Mucosa of descending colon (tissue), 3 donors: ENCODE measurements around the gene ENPP6. TPM values are rescaled to one million over a fixed set of nuclear protein-coding genes. Genes with fewer than 3 reads are reported as not detected.

Experiments
- ATAC-seq: fragments of 200-7000 bp; cut with Tn5 transposase; one replicate; pipeline ENCODE4 v1.9.1; 2020; ENCODE audit warnings: mild to moderate bottlenecking, moderate library complexity
- DNase-seq, 3 donors: peaks; one replicate each; pipeline ENCODE4 v3.0.0-alpha.2; 2020
- H3K36me3 ChIP-seq: fragments of 200-600 bp; one replicate; pipeline ENCODE4 v1.8.0; 2021; ENCODE audit warnings: low read depth, mild to moderate bottlenecking
- H3K4me1 ChIP-seq: fragments of 200-600 bp; one replicate; pipeline ENCODE4 v1.8.0; 2021; ENCODE audit warnings: low read depth, mild to moderate bottlenecking
- H3K4me3 ChIP-seq: fragments of 200-600 bp; one replicate; pipeline ENCODE4 v1.8.0; 2021; ENCODE audit warnings: mild to moderate bottlenecking
- H3K9me3 ChIP-seq: fragments of 200-600 bp; one replicate; pipeline ENCODE4 v1.8.0; 2021; ENCODE audit warnings: mild to moderate bottlenecking
- intact Hi-C, 2 donors: fragments of 100-400 bp; cut with DNase I in 1 of 2; cut with micrococcal nuclease in 1 of 2; formaldehyde crosslinking; loops; one replicate each; pipeline versions ENCODE4 v1.11.0 to v1.11.1; 2022; cut with DNase I, micrococcal nuclease
- total RNA-seq, 3 donors: library from RNA; stranded (reverse); fragmentation: NEBNext Ultra II Directional in 2 of 3; extraction: Animal tissue kit (Norgen Biotek cat#: 25700) in 2 of 3; gene quantifications; one replicate each; pipeline versions ENCODE4 v1.2.1 to v1.2.4, GENCODE V29; 2021 to 2023
- TF ChIP-seq, protein P1 (sequence below): fragments of 200-600 bp; IDR thresholded peaks from one replicate; pipeline ENCODE4 v1.8.0; 2022; ENCODE audit warnings: antibody characterized with exemption, mild to moderate bottlenecking
- donor health status: DM: no; HTN: no; CAD: no; lungs with moderate emphysema.
- donor health status: DM: no; HTN: no; CAD: no.
- donor health status: DM: no; HTN: yes; CAD: no.

Gene ENPP6
- total RNA-seq, 3 donors from 2014 or later: 0.35 to 0.57 (median 0.43) TPM

DNA sequence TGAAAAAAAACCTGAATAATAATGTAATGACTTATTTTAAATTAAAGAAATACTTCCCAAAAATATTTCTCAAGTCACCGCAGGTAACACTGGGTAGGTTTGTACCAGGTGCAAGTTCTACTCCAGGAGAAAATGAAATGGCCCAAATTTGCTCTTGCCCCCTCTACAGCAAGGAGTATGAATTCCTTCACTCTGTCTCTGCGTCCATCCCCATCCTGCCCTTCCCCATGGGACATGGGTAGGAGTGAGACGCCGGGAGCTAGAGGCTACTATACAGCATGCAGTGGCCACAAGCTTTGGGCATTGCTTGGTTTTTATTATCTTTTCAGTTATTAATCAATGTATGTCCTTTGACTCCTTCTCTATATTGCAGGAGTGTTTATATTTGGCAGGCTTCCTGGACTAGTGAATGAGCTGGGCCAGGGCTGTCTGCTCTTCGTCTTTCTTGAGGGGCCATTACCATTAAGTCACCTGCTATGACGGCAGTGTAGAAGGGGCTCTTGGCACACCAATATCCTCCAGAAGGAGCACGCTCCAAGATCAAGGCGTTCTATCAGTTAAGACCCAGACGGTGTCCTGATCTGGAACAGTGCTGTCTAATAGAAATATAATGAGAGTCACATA, 149.6 kb downstream of the ENPP6 start:
- DNase-seq: no peak
- intact Hi-C loops: no loop called here
- TF ChIP-seq, protein P1, sequence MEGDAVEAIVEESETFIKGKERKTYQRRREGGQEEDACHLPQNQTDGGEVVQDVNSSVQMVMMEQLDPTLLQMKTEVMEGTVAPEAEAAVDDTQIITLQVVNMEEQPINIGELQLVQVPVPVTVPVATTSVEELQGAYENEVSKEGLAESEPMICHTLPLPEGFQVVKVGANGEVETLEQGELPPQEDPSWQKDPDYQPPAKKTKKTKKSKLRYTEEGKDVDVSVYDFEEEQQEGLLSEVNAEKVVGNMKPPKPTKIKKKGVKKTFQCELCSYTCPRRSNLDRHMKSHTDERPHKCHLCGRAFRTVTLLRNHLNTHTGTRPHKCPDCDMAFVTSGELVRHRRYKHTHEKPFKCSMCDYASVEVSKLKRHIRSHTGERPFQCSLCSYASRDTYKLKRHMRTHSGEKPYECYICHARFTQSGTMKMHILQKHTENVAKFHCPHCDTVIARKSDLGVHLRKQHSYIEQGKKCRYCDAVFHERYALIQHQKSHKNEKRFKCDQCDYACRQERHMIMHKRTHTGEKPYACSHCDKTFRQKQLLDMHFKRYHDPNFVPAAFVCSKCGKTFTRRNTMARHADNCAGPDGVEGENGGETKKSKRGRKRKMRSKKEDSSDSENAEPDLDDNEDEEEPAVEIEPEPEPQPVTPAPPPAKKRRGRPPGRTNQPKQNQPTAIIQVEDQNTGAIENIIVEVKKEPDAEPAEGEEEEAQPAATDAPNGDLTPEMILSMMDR: no peak

DNA sequence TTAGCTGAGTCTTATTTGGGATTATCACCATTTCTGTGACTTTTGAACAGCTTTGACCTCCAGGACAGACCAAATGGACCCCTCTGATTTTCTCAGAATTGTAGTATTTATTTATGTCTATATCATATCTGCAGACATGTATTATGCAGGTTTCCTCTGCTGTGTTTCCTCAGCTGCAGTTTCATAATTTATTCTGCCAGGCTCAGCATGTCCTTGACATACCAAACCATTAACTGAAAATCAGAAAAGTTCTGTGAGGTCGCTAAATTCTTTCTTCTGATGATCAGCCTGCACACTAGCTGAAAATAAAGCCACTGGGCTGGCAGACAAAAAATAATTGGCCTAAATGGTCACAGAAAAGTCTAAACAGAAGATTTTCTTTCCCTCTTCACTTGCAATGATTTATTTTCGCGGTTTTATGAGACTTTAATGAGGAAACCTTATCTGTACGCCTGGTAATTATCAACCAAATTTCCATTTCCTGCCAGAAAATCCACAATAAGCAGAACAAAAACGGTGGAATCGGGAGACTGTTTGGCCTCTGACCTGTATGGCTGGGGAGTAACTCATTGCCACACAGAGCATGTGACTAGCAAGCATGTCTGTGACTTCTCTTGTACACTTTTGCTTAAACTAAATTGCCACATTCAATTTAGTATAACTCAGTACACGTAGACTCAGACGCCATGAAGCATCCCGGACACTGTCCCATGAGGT, 150.9 kb downstream of the ENPP6 start:
- peaks cover 6% of the 10 kb centered on the region for H3K4me1 ChIP-seq
- H3K36me3 ChIP-seq: no peaks in the 10 kb centered on the region
- intact Hi-C loops: no loop called here
- peak in 1 of 3 donors; percentile 18 for DNase-seq
- H3K9me3 ChIP-seq: peaks cover 2% of the 10 kb centered on the region
- TF ChIP-seq, protein P1: no peak
- peak; percentile 72 for ATAC-seq
- H3K4me3 ChIP-seq: no peak overlapping the region

More for the DNA sequence above, 149.6 kb downstream of the ENPP6 start:
- Histone ChIP-seq H3K36me3 (no peaks in the 10 kb centered on the region), H3K9me3 (peaks cover 6% of the 10 kb centered on the region), H3K4me1 (peaks cover 6% of the 10 kb centered on the region), H3K4me3 (no peak overlapping the region)
- no peak for ATAC-seq

DNA sequence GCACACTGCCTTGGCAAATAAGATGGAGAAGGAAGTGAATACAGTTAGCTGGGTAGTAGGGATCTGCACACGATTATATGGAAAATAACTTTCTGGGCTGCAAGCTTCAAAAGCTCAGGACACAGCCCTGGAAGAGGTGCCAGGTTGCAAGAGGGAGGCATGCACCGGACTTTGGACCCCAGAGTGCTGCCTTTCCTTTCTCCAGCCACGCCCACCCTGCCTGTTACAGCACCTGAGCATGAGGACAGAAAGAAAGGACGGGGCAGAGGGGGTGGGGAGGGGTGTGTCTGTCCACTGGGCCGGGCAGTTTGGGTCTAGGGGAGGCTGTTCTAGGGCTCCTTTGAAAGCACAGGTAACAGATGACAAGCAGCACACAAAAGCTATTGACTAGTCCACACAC, 152.8 kb downstream of the ENPP6 start:
- DNase-seq: peak; percentile 90 to 95 (median 91)
- no peak overlapping the region for H3K4me3 ChIP-seq
- no peaks in the 10 kb centered on the region for H3K36me3 ChIP-seq
- TF ChIP-seq, protein P1: no peak
- peak; percentile 98 for ATAC-seq
- H3K9me3 ChIP-seq: no peaks in the 10 kb centered on the region
- H3K4me1 ChIP-seq: peaks cover 6% of the 10 kb centered on the region
- intact Hi-C loops: no loop called here

DNA sequence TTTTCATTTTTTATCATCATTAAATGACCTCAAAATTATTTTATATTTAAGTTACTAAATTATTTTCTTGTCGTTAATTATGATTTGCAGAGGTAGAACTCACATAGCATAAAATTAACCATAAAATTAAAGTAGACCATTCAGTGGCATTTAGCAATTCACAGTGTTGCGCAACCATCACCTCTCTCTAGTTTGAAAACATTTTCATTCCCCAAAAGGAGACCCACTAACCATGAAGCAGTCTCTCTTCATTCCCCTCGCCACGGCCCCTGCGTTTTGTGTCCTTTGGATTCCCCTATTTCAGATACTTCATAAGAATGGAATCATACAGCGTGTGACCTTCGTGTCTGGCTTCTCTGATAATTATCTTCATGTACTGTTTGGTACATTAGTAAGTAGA, 154.9 kb downstream of the ENPP6 start:
- no peaks in the 10 kb centered on the region for H3K9me3 ChIP-seq
- ATAC-seq: no peak
- H3K4me3 ChIP-seq: no peak overlapping the region
- DNase-seq: no peak
- TF ChIP-seq, protein P1: no peak
- peaks cover 6% of the 10 kb centered on the region for H3K4me1 ChIP-seq
- intact Hi-C loops: no loop called here
- no peaks in the 10 kb centered on the region for H3K36me3 ChIP-seq

DNA sequence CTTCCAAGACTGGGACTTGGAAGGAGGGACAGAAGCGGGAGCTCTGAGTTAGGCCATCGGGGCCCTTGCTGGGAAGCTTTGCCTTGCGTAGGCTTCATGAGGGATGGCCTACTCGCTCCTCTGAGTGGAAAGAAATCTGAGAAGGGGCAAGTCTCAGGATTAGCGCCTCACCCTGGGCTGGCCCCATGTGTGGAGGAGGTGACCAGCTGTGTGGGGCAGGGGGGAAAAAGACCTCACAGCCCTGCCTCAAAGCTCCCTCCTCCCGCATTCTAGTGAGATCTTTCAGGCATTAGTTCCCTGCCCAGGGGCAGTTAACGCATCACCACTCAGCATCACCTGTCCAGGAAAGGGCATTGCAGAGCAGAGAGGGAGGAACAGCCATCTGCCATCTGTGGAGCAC, 156.1 kb downstream of the ENPP6 start:
- intact Hi-C loops: no loop called here
- H3K4me1 ChIP-seq: peaks cover 4% of the 10 kb centered on the region
- no peak overlapping the region for H3K4me3 ChIP-seq
- no peak for ATAC-seq
- TF ChIP-seq, protein P1: no peak
- no peak for DNase-seq
- no peaks in the 10 kb centered on the region for H3K36me3 ChIP-seq
- no peaks in the 10 kb centered on the region for H3K9me3 ChIP-seq
